H1 (cell line): Measurements from ENCODE around the gene ITPKB. TPM values are rescaled to one million over a fixed set of nuclear protein-coding genes. Genes with fewer than 3 reads are reported as not detected.

Experiments
- CTCF ChIA-PET: fragments of 300-600 bp; sonication (Branson Sonifier 250); formaldehyde crosslinking; loops from one replicate; lab custom pipeline; 2021; ENCODE audit not compliant: partially characterized antibody; lab: Charles Lee
- POLR2A ChIA-PET: fragments of 300-600 bp; sonication (Branson Sonifier 250); formaldehyde crosslinking; loops from one replicate; lab custom pipeline; 2021; ENCODE audit warnings: inconsistent platforms; ENCODE audit not compliant: partially characterized antibody; lab: Charles Lee
- DNase-seq, 2 experiments: peaks; one replicate each; pipeline versions ENCODE4 v3.0.0 to v3.0.0-alpha.2; 2010 to 2022; ENCODE audit warnings: low spot score in 2 of 2, low read depth in 1 of 2, mixed read lengths in 1 of 2
- FAIRE-seq: peaks from 2 replicates; lab custom pipeline; 2011; peaks lifted over from hg19 to GRCh38; lab: Jason Lieb, UNC
- H2AFZ ChIP-seq: 2 replicates; pipeline ENCODE4 v1.8.1; 2012; ENCODE audit warnings: low read length, inconsistent platforms
- H2AK5ac ChIP-seq: 2 replicates; pipeline ENCODE4 v1.6.1; 2013; ENCODE audit warnings: low read depth, low read length
- H2BK120ac ChIP-seq: replicated peaks from 2 replicates; pipeline ENCODE3; 2013; ENCODE audit warnings: low read depth, low read length, inconsistent platforms
- H2BK12ac ChIP-seq: 2 replicates; pipeline ENCODE4 v1.6.1; 2013; ENCODE audit warnings: low read depth, low read length
- H2BK15ac ChIP-seq: 2 replicates; pipeline ENCODE4 v1.6.1; 2013; ENCODE audit warnings: low read length
- H2BK20ac ChIP-seq: 2 replicates; pipeline ENCODE4 v1.6.1; 2013; ENCODE audit warnings: low read length
- H2BK5ac ChIP-seq: 2 replicates; pipeline ENCODE4 v1.6.1; 2013; ENCODE audit warnings: low read depth, low read length
- H3K14ac ChIP-seq: 2 replicates; pipeline ENCODE4 v1.6.1; 2013; ENCODE audit warnings: inconsistent platforms; ENCODE audit not compliant: insufficient read length
- H3K18ac ChIP-seq: 2 replicates; pipeline ENCODE4 v1.6.1; 2013; ENCODE audit warnings: low read length; ENCODE audit errors: extremely low read depth
- H3K23ac ChIP-seq: 2 replicates; pipeline ENCODE4 v1.6.1; 2013; ENCODE audit warnings: inconsistent platforms; ENCODE audit not compliant: insufficient read length
- H3K23me2 ChIP-seq: 2 replicates; pipeline ENCODE4 v1.6.1; 2013; ENCODE audit warnings: low read depth, low read length
- H3K27ac ChIP-seq: 2 replicates; pipeline ENCODE4 v1.6.1; 2011; ENCODE audit warnings: low read depth, low read length, inconsistent platforms
- H3K27me3 ChIP-seq, 4 experiments: replicated peaks in 1 of 4; 1 replicate in 1 of 4; 2 replicates in 3 of 4; pipeline versions ENCODE4 v1.6.1 to v1.8.1; 2011 to 2013; ENCODE audit warnings: low read length in 3 of 4, mild to moderate bottlenecking in 3 of 4, inconsistent platforms in 2 of 4, mixed read lengths in 2 of 4, moderate library complexity in 1 of 4; ENCODE audit not compliant: control insufficient read depth in 3 of 4, insufficient read depth in 3 of 4; ENCODE audit errors: extremely low read depth in 1 of 4
- H3K36me3 ChIP-seq, 4 experiments: 2 replicates each; pipeline versions ENCODE4 v1.6.1 to v1.8.1; 2011 to 2013; ENCODE audit warnings: mild to moderate bottlenecking in 4 of 4, low read length in 3 of 4, moderate library complexity in 2 of 4, control low read depth in 1 of 4, inconsistent platforms in 1 of 4; ENCODE audit not compliant: insufficient read depth in 4 of 4, control insufficient read depth in 2 of 4
- H3K4ac ChIP-seq: replicated peaks from 2 replicates; pipeline ENCODE3; 2013; ENCODE audit warnings: low read length, low read depth, mixed read lengths, inconsistent platforms; ENCODE audit not compliant: insufficient read length
- H3K4me1 ChIP-seq, 4 experiments: replicated peaks in 1 of 4; 1 replicate in 1 of 4; 2 replicates in 3 of 4; pipeline versions ENCODE4 v1.6.1 to v1.8.1; 2011 to 2013; ENCODE audit warnings: low read length in 3 of 4, inconsistent platforms in 2 of 4, mixed read lengths in 1 of 4; ENCODE audit not compliant: insufficient read depth in 4 of 4, control insufficient read depth in 3 of 4
- H3K4me2 ChIP-seq, 2 experiments: 2 replicates each; pipeline versions ENCODE4 v1.6.1 to v1.8.1; 2011 to 2013; ENCODE audit warnings: low read depth in 2 of 2, low read length in 2 of 2, control low read depth in 1 of 2, inconsistent platforms in 1 of 2, mild to moderate bottlenecking in 1 of 2; ENCODE audit not compliant: insufficient read depth in 1 of 2
- H3K4me3 ChIP-seq, 4 experiments: fragments of 200-600, 300-600 bp in 1 of 4; sonication (generic), shearing (Covaris generic), sonication (Bioruptor Twin) in 1 of 4; 2 replicates each; pipeline versions ENCODE4 v1.5.1 to v1.8.1; 2011 to 2016; ENCODE audit warnings: low read length in 4 of 4, low read depth in 3 of 4, control low read depth in 2 of 4, inconsistent platforms in 2 of 4, mild to moderate bottlenecking in 2 of 4, mixed read lengths in 1 of 4, moderate library complexity in 1 of 4; ENCODE audit not compliant: insufficient read depth in 2 of 4; ENCODE audit errors: extremely low read depth in 1 of 4
- H3K56ac ChIP-seq: replicated peaks from 2 replicates; pipeline ENCODE3; 2013; ENCODE audit warnings: low read depth, mild to moderate bottlenecking, mixed read lengths, low read length, inconsistent platforms; ENCODE audit not compliant: insufficient read length
- H3K79me1 ChIP-seq: 2 replicates; pipeline ENCODE4 v1.6.1; 2013; ENCODE audit warnings: low read depth, low read length, control low read depth
- H3K79me2 ChIP-seq, 2 experiments: 2 replicates each; pipeline versions ENCODE4 v1.6.1 to v1.8.1; 2012 to 2013; ENCODE audit warnings: low read length in 2 of 2, mild to moderate bottlenecking in 2 of 2, inconsistent platforms in 1 of 2; ENCODE audit not compliant: insufficient read depth in 2 of 2, control insufficient read depth in 1 of 2
- H3K9ac ChIP-seq, 4 experiments: replicated peaks in 1 of 4; 1 replicate in 1 of 4; 2 replicates in 3 of 4; pipeline versions ENCODE4 v1.6.1 to v1.8.1; 2011 to 2013; ENCODE audit warnings: low read depth in 3 of 4, low read length in 3 of 4, control low read depth in 2 of 4, mild to moderate bottlenecking in 2 of 4, moderate library complexity in 2 of 4, inconsistent platforms in 1 of 4; ENCODE audit errors: extremely low read depth in 1 of 4
- H3K9me3 ChIP-seq, 2 experiments: 2 replicates each; pipeline versions ENCODE4 v1.6.1 to v1.8.1; 2012 to 2013; ENCODE audit warnings: mild to moderate bottlenecking in 2 of 2, moderate library complexity in 2 of 2, control low read depth in 1 of 2, inconsistent platforms in 1 of 2, low read depth in 1 of 2, low read length in 1 of 2, mixed read lengths in 1 of 2; ENCODE audit not compliant: insufficient read depth in 2 of 2
- H4K20me1 ChIP-seq, 2 experiments: replicated peaks in 1 of 2; 2 replicates each; pipeline versions ENCODE3 to v1.8.1; 2011 to 2013; ENCODE audit warnings: inconsistent platforms in 2 of 2, low read length in 2 of 2, mild to moderate bottlenecking in 1 of 2; ENCODE audit not compliant: insufficient read depth in 2 of 2, control insufficient read depth in 1 of 2
- H4K5ac ChIP-seq: 2 replicates; pipeline ENCODE4 v1.6.1; 2013; ENCODE audit warnings: low read length, low read depth, mixed read lengths, inconsistent platforms; ENCODE audit not compliant: insufficient read length
- H4K8ac ChIP-seq: 2 replicates; pipeline ENCODE4 v1.8.0; 2013; ENCODE audit warnings: mild to moderate bottlenecking, moderate library complexity, low read length, inconsistent platforms; ENCODE audit not compliant: insufficient read depth; ENCODE audit errors: extremely low read depth
- H4K91ac ChIP-seq: replicated peaks from 2 replicates; pipeline ENCODE3; 2013; ENCODE audit warnings: low read length, mixed read lengths, inconsistent platforms; ENCODE audit not compliant: insufficient read length
- EZH2 ChIP-seq: fragments of 200-600 bp; sonication (generic); IDR thresholded peaks from 2 replicates; pipeline ENCODE4 v1.7.1; 2012; ENCODE audit warnings: low read depth, mild to moderate bottlenecking, moderate library complexity, low read length, inconsistent platforms; ENCODE audit not compliant: severe bottlenecking
- HDAC6 ChIP-seq: IDR thresholded peaks from one replicate; pipeline ENCODE4 v1.7.1; 2012; ENCODE audit warnings: low read depth, mild to moderate bottlenecking, inconsistent platforms, low read length, moderate library complexity
- JUN ChIP-seq: IDR thresholded peaks from 2 replicates; pipeline ENCODE4 v1.6.1; 2011; ENCODE audit warnings: low read depth, mild to moderate bottlenecking, improper control_type of control experiment, low read length
- KDM5A ChIP-seq: fragments of 200-600 bp; IDR thresholded peaks from 2 replicates; pipeline ENCODE4 v1.7.1; 2012; ENCODE audit warnings: mild to moderate bottlenecking, low read length, inconsistent platforms, mixed read lengths
- MAFK ChIP-seq: IDR thresholded peaks from 2 replicates; pipeline ENCODE4 v1.6.1; 2012; ENCODE audit warnings: low read depth, mild to moderate bottlenecking, improper control_type of control experiment, low read length
- RBBP5 ChIP-seq: IDR thresholded peaks from 2 replicates; pipeline ENCODE4 v1.7.1; 2012; ENCODE audit warnings: low read depth, mild to moderate bottlenecking, inconsistent platforms, low read length, moderate library complexity, borderline replicate concordance
- RNF2 ChIP-seq: fragments of 200-900, 300-1000 bp; sonication (generic); IDR thresholded peaks from 2 replicates; pipeline ENCODE4 v1.7.1; 2016; ENCODE audit warnings: borderline replicate concordance, low read depth, mild to moderate bottlenecking, antibody characterized with exemption, low read length; ENCODE audit not compliant: poor library complexity, severe bottlenecking; ENCODE audit errors: missing control alignments
- TBP ChIP-seq: IDR thresholded peaks from 2 replicates; pipeline ENCODE4 v1.6.1; 2011; ENCODE audit warnings: low read depth, low read length, improper control_type of control experiment
- TCF12 ChIP-seq: IDR thresholded peaks from 2 replicates; pipeline ENCODE4 v1.6.1; 2011; ENCODE audit warnings: low read depth, mild to moderate bottlenecking, low read length
- WGBS, 2 experiments: shearing (Covaris generic) in 1 of 2; methylation state at CpG; one replicate each; pipeline versions ENCODE4 v1.1.6 to v1.1.7; 2013 to 2015; ENCODE audit warnings: low lambda C conversion rate in 2 of 2, mixed read lengths in 2 of 2, inconsistent platforms in 1 of 2, low coverage in 1 of 2, missing lambda C conversion rate in 1 of 2; ENCODE audit not compliant: insufficient replicate concordance in 2 of 2, insufficient coverage in 1 of 2, insufficient read length in 1 of 2; ENCODE audit errors: extremely low coverage in 1 of 2, missing lambda C conversion rate in 1 of 2; 5-methylcytosine and 5-hydroxymethylcytosine counted together
- long read RNA-seq, 2 experiments: library from RNA in 1 of 2; library from capped mRNA in 1 of 2; stranded (forward); transcript quantifications; one replicate each; pipeline ENCODE4 v2.0.0, GENCODE V29; 2021; ENCODE audit warnings: inconsistent platforms in 1 of 2
- polyA minus RNA-seq, 3 experiments: library from RNA; depleted of rRNA, polyadenylated mRNA; stranded (reverse); fragments of >200 nt; gene quantifications; 1 replicate in 2 of 3; 2 replicates in 1 of 3; pipeline ENCODE4 v1.2.3, GENCODE V29; 2011
- polyA plus RNA-seq, 7 experiments: library from polyadenylated mRNA; depleted of rRNA in 3 of 7; stranded (reverse) in 5 of 7; unstranded in 2 of 7; fragments of >200 nt in 5 of 7; fragments of 200-250 nt in 2 of 7; gene quantifications; 1 replicate in 5 of 7; 2 replicates in 1 of 7; 4 replicates in 1 of 7; pipeline versions ENCODE4 v1.2.1 to v1.2.3, GENCODE V29; 2011 to 2013; ENCODE audit warnings: missing spikeins in 2 of 7, mixed read lengths in 2 of 7
- total RNA-seq: library from RNA; stranded (reverse); fragmentation: NEBNext Ultra II Directional; extraction: Animal tissue kit (Norgen Biotek cat#: 25700); gene quantifications from 2 replicates; pipeline ENCODE4 v1.2.1, GENCODE V29; 2021

Gene ITPKB
- total RNA-seq = 4.2 and 4.8 TPM in 2 replicates
- 1.7 and 2.0 TPM in 2 replicates for polyA plus RNA-seq (2011; rRNA removed)
- polyA plus RNA-seq (2011; cell fraction: cytosol; rRNA removed) = 1.9 TPM
- polyA plus RNA-seq (2011; cell fraction: nucleus; rRNA removed) = 3.6 TPM
- 3.0 to 3.4 TPM (median 3.2 TPM) in 4 replicates for polyA plus RNA-seq (2012, experiment 1 of 2)
- 3.4 TPM for polyA plus RNA-seq (2012, experiment 2 of 2)
- 2.3 TPM for polyA plus RNA-seq (2013, experiment 1 of 2)
- polyA plus RNA-seq (2013, experiment 2 of 2) = 2.4 TPM
- 3.7 and 4.3 TPM in 2 replicates for polyA minus RNA-seq (2011; rRNA and poly(A)+ RNA removed)
- 4.2 TPM for polyA minus RNA-seq (2011; cell fraction: cytosol; rRNA and poly(A)+ RNA removed)
- polyA minus RNA-seq (2011; cell fraction: nucleus; rRNA and poly(A)+ RNA removed) = 6.3 TPM
- long read RNA-seq, experiment 1, partial matches to known transcripts = 1 of 2 reads
- long read RNA-seq, experiment 1, other reads (novel, unspliced or antisense) = 1 of 2 reads
- long read RNA-seq, experiment 2 = 0 reads

- H3K36me3 ChIP-seq = no peaks in the 10 kb centered on the region
- CTCF ChIA-PET = interaction anchor here (0.6 to 2.2 kb wide), 5 partner anchors 9 to 109 kb away, joined by 3 to 5 read pairs (median 4); no protein-coding TSS in a partner anchor
- H4K91ac ChIP-seq = no peak within 1 kb of the TSS
- H2BK120ac ChIP-seq = peak within 1 kb of the TSS; percentile 68
- no peaks in the 10 kb centered on the region for H4K20me1 ChIP-seq
- POLR2A ChIA-PET = interaction anchor here (0.8 kb wide), 1 partner anchor 190 kb away, joined by 3 read pairs; no protein-coding TSS in a partner anchor
- peak within 1 kb of the TSS; percentile 87 for H3K18ac ChIP-seq
- peaks cover 26% of the 10 kb centered on the region for H3K23me2 ChIP-seq
- no peak within 1 kb of the TSS for H4K8ac ChIP-seq
- no peak within 1 kb of the TSS for H3K27ac ChIP-seq
- no peaks in the 10 kb centered on the region; a peak in 1 of 4 replicates for H3K9me3 ChIP-seq
- H3K4me3 ChIP-seq = peak within 1 kb of the TSS; percentile 33 to 66 (median 56)
- no peak within 1 kb of the TSS for H2AK5ac ChIP-seq
- peak within 1 kb of the TSS in 2 of 4 experiments; percentile 8 to 16; a peak in 3 of 7 replicates for H3K9ac ChIP-seq
- no peaks in the 10 kb centered on the region for H3K79me1 ChIP-seq
- no peak within 1 kb of the TSS for H3K56ac ChIP-seq
- H3K4ac ChIP-seq = peak within 1 kb of the TSS; percentile 21
- 7% methylated on average over 19 of the region's 23 CpGs; no CpG with 5 or more reads in 1 of the 2 experiments for WGBS, 2 experiments
- no peak for FAIRE-seq
- H2AFZ ChIP-seq = peak within 1 kb of the TSS; percentile 43
- H2BK20ac ChIP-seq = peak within 1 kb of the TSS; percentile 48; the same call in 1 of the 2 replicates
- no peak within 1 kb of the TSS; the same call in 1 of the 2 replicates for H2BK15ac ChIP-seq
- no peak within 1 kb of the TSS for H3K23ac ChIP-seq
- no peak within 1 kb of the TSS for H4K5ac ChIP-seq
- H3K14ac ChIP-seq = no peak within 1 kb of the TSS
- peaks cover 0 to 65% (median 45%) of the 10 kb centered on the region in 4 experiments; a peak in 6 of 7 replicates for H3K27me3 ChIP-seq
- H3K4me1 ChIP-seq = peaks cover 2 to 24% (median 12%) of the 10 kb centered on the region in 4 experiments; a peak in 6 of 7 replicates
- peak within 1 kb of the TSS; percentile 60; the same call in 1 of the 2 replicates for H2BK5ac ChIP-seq
- peak within 1 kb of the TSS; percentile 92; the same call in 1 of the 2 replicates for H2BK12ac ChIP-seq
- peak in 1 of 2 experiments; percentile 54 for DNase-seq
- H3K4me2 ChIP-seq = peak within 1 kb of the TSS; percentile 88 to 98
- H3K79me2 ChIP-seq = no peaks in the 10 kb centered on the region
- TF ChIP-seq TBP = no peak
- TF ChIP-seq HDAC6 = no peak
- TF ChIP-seq TCF12 = no peak
- TF ChIP-seq MAFK = no peak
- no peak for TF ChIP-seq RBBP5
- TF ChIP-seq EZH2 = peak; percentile 36
- peak; percentile 46 for TF ChIP-seq RNF2
- no peak for TF ChIP-seq KDM5A
- no peak for TF ChIP-seq JUN
Measured at GRCh38 chr1:226738995-226739695, at the start of gene ITPKB. ITPKB (minus strand) TSS chr1:226739282; CDS start chr1:226737458, 1,824 bp downstream.
